DMS53 (cell line): ENCODE data around the gene C1QTNF8.

Experiments
- DNase-seq: peaks from one replicate; lab custom pipeline; 2025; lab: John Stamatoyannopoulos, UW

The C1QTNF8 gene

DNA sequence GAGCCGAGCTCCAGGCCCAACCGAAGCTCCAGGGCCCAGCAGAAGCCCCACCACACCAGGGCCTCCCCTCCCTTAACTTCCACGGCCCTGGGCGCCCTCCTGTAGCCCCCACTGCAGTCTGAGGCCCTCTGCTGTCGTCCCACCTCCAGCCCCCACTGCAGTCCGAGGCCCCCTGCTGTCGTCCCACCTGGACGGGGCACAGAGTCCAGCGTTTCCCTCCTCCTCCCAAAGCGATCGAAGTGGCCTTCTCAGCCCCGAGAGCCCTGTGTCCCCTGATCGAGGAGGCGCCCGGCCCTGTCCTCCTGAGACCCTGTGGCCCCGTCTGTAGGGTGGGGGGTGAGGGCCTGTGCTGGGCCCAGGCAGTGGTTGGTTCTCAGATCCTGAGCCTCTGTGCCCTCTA is 31.1 kb upstream of the C1QTNF8 start:
- no peak for DNase-seq

DNA sequence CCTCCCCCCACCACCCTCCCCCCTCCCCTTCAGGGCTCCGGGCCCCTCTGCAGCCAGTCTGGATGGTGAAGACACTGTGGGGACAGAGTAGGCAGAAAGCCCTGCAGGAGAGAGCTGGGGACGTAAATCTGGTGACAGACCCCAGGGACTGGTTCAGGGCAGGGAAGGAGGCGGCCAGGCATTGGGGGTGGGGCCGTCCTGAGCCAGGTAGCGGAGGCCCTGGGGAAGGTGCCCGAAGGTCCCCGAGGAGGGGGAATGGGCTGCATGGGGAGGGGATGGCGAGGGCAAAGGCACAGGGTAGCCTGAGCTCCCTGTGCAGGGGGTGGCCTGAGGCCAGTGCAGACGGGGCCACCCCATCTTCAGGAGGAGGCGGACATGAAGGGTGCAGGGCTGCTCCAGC is 30.5 kb upstream of the C1QTNF8 start:
- no peak for DNase-seq

DNA sequence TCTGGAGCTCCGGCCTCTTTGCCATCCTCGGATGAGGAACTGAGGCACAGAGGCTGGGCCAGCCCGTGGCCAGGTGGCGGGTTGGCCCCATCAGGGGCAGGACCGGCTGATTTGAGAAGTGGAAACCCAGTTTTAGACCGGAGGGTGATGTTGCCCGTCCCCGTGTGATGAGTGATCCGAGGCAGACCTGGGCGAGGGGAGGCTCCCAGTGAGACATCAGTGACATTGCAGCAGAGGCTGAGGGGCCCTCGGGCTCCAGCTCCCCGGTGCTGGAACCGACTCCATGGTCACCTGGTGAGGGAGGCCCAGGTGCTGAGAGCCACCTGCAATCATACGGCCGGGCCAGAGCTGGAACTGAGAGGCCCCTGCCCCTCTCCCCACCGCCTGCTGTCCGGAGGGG is 30.0 kb upstream of the C1QTNF8 start:
- DNase-seq = no peak

DNA sequence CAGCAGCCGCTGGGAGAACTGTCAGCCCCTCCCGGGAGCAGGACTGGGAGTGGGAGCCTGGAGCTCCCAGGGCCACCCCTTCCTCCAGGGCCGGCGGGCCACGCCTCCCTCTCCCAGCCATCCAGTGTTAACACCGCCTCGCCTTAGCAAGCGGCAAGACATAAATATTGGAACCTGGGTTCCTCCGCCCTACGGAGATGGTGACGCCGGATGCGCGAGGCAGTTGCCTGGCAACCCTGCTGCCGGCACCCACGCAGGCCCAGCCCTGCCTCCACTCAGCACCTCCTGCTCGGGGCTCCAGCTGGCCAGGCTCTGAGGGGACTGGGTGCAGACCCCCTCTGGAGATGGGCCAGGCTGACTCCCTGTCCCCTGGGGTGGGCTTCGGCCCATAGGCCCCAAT is 29.4 kb upstream of the C1QTNF8 start:
- DNase-seq = peak; percentile 46

DNA sequence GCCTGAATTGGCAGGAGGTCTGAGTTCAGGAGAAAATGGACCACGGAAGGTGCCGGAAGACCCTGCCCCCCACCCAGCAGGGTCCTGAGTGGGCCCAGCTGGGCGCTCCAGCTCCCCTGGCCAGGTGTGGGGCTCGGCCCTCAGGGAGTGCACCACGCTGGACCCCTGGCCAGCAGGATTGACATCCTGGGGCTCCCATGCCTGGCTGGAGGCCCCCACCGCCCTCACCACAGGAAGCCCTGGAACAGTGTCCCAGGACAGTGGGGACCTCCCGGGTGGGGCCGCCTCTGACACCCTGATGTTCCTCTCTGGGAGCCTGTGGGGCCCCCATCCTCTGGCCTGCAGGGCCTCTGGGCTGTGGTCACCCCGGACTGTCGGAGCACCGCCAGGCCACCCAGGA is 28.8 kb upstream of the C1QTNF8 start:
- no peak for DNase-seq

DNA sequence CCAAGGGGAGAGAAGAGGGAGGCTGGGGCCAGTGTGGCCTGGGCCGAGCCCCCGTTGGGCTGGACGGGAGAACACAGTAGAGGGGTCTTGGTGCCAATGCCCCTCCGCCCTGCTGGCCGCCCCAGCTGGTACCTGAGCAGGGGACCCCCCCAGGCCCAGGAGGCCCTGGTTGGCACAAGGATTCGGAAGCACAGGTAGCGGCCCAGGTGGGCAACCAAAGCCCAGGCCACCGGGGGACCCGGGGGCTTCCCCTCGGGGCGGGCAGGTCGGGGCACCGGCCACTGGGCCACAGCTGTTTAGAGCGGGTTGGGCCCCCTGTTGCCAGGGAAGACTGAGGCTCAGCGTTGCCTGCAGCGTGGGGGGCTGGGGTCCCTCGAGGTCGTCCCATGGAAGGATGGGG is 28.2 kb upstream of the C1QTNF8 start:
- no peak for DNase-seq

DNA sequence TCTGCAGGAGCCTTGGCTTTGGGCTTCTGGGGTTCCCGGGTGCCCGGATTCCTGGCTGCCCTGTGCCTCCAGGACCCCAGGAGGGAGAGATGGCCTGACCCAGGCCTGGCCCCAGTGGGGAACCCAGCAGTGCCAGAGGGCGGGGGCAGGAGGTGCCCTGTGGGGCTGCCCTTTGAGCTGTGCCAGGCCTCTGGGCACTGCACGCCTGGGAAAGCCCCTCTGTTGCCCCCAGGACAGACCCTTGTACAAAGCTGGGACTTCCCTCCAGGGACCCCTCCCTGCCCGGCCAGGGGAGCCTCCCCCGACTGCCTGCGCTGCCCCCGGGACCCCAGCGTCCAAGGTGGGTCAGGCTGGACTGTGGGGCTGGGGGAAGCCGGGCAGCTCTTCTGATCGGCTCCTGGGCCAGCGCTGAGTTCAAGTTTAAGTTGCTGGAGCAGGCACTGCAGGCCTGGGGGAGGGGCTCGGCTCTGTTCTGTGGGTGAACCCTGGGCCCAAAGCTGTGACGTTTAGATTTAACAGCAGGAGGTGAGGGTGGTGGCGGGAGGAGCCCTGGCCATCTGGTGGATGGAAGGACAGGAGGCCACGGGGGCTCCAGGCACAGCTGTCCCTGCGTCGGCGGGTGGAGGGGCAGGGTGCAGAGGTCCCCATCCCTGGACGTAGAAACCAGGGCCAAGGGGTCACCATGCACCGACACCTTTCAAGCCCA is 27.6 kb upstream of the C1QTNF8 start:
- no peak for DNase-seq

DNA sequence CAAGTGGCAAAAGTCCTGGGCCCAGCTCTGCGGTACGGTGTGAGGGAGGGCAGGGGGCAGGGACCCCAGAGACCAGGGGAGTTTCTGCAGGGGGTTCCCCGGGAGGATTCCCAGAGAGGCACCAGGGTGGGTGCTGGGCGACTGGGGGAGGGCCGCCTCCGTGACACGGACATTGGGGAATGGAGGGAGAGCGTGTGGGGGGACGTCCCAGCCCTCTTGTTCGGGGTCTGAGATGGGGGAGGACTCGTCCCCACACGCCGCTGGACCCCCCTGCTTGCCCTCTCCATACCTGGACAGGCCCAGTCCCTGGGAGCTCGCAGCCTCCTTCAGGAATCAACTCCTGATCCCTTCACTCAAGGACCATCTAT is 26.3 kb upstream of the C1QTNF8 start:
- no peak for DNase-seq

DNA sequence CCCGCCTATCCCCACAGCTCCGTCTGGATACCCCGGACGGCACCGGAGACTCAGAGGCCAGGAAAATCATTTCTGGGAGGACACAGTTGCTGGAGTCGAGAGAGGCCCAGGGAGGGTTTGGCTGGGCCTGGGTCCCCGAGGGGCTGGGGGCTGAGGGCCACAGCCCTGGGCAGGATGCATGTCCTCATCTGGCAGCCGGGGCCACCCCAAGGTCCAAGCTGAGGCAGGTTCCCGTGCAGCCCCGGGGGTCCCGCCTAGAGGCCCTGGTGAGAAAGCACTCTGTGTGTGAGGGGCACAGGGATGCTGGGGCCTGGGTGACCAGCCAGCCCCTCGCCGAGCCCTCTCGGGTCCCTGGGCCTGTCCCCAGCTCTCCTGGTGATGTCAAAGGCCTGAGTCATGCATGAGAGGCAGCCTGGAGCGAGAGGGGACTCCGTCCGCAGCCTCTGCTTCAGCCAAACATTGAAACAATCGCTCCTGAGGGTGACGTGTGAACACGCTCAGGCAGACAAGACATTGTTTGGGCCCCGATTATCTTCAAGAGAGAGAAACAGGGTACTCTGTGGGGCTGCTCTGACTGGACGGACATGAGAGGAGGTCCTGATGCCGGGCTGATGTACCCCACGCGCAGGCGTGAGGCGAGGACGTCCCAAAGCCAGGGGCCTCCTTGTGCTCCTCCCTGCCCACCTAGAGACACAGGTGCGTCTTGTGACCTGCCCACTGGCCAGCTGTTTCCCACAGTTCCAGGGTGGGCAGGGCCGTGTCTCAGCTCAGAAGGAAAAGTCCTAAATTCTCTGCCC is 25.8 kb upstream of the C1QTNF8 start:
- no peak for DNase-seq

DNA sequence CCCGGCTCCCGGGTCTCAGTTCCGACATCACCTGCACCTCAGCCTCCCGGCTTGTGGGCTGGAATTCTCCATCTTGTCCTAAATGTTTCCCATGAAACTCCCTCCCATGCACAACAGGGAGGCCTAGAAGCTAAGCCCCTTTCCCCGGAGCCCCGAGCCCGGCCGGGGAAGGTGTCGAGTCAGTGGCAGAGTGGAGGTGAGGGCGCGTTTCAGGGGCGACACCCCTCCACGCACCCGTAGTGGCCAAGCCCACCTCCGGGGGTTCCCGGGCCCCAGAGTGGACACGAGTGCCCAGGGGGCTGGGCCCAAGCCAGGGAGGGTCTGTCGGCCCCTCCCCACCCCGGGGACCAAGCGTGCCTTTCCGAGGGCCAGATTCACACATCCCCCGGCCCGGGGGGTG is 25.0 kb upstream of the C1QTNF8 start:
- no peak for DNase-seq

DNA sequence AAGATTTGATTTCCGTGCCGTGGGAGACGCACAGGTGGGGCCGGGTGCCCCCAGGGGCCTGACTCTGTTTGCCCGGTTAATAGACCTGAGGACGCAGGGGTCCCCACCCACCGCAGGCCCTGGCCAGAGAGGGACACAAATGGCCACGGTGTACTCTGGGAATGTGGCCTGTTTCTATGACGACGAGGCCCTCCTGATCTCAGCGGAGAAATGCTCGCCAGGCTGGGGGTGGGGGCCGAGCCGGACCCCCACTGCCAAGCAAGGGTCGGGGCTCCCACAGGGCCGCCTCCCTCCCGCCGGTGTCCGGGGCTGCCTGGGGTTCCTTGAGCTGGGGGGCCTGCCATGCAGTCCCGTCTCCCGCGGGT is 24.5 kb upstream of the C1QTNF8 start:
- DNase-seq = no peak

DNA sequence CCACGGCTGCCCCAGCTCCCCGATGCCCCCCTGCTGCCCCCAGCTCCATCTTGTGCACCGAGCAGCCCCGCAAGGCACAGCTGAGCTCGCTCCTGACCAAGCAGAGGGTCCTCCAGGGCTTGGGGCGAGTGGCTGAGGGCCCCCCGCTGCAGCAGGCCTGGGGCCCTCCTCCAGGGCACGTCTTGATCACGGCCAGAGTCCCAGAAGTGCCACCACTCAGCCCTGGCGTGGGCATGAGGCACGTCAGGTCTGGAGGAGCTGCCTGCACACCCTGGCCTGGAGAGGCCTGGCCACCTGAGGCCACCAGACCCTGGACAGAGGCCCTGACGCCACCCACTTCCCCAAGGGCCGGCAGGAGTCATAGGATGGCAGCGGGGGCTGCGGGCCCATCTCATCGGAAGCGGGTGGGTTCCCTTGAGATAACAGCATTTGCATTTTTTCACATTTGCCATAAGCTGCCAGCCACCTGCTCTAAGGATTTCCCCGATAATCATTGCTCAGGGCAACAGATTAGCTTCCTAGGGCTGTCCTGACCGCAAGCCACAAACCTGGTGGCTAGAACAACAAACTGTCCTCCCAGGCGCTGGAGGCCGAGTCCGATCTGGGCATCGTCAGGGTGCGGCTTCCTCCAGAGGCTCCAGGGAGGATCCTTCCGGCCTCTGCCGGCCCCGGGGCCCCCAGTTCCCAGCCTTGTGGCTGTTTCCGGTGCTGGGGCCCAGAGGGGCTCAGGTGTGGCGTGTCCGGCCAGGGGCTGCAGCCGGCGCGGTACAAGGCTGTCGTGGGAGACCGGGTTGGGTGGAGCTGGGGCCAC is 23.9 kb upstream of the C1QTNF8 start:
- DNase-seq = no peak

DNA sequence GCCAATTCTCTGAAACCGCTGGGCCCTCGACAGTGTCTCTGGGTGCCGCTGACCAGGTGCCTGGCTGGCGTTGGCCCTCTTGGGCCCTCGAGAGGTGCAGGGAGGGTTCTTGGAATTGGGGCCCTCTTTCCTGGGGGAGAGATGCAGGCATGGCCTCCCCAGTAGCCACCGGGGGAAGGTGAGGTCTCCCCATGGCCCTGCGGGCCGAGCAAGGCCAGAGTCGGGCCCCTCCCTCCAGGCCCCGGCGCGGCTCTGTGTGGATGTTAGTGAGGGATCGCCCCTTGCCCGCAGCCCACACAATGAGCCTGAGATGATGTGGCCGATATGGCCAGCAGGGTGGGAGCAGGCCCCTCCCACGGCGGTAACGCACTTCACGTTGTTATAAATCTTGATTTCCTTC is 23.1 kb upstream of the C1QTNF8 start:
- no peak for DNase-seq

DNA sequence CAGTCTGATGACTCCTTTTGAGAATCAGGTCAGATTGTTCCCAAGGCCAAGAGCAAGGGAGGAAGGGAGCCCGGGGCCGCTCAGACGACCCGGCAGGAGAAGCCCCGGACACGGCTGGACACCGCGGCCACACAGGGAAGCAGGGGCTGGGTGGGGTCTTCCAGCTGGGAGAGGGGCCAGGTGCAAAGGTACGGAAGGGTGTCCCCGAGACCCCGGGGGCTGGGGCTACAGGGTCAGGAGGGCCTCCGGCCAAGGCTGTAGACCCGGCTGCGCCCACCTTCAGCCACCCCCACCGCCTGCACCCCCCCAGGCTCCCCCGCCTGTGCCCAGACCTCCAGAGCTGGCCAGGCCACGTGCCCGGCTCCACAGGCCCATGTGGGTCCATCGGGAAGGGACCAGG is 21.9 kb upstream of the C1QTNF8 start:
- DNase-seq = no peak

DNA sequence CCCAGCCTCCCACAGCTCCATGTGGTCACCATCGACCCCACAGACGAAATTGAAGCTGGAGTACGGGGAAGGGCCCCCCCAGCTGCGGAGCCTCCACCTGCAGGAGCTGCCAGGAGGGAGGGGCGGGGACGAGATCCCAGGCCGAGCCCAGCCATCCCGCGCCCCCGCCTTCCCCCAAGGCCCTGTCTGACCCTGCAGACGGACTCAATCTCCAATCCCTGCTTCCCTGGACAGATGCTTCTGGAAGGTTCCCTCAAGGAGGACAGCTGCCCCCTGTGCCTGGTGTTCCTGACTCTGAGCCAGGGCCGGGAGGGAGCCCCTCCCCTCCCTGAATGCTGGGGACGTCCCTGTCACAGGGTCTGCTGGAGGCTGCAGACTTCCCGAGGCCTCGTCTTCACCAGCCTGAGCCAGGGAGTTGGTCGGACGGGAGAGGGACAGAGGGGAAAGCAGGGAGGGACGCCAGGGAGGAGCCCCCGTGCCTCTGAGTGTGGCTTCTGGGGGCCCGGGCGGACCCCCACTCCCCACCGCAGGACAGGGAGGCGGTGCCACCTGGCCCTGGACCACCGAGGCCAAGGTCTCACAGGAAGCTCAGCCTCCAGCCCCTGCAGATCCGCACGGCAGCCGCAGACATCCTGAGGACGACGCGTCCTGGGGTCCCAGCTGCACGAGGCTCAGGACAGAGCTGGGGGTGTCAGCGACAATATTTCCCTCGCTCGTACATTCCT is 21.3 kb upstream of the C1QTNF8 start:
- no peak for DNase-seq

DNA sequence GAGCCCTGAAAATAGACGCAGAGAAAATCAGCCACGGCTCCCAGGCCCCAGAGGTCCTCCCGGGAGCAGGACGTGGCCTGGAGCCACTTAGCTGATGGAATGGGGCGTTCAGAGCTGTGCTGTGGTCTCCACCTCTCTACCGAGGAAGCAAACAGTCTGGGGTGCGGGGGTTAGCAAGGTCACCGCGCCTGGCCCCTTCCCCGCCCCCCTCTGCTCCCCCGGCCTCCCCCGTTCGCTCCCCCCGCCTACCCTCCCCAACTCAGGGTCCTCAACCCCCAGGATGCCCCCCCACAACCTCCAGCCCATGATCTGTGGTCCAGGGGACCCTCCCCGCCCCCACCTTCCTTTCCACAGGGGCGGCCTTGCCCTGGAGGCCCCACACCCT is 20.6 kb upstream of the C1QTNF8 start:
- no peak for DNase-seq

DNA sequence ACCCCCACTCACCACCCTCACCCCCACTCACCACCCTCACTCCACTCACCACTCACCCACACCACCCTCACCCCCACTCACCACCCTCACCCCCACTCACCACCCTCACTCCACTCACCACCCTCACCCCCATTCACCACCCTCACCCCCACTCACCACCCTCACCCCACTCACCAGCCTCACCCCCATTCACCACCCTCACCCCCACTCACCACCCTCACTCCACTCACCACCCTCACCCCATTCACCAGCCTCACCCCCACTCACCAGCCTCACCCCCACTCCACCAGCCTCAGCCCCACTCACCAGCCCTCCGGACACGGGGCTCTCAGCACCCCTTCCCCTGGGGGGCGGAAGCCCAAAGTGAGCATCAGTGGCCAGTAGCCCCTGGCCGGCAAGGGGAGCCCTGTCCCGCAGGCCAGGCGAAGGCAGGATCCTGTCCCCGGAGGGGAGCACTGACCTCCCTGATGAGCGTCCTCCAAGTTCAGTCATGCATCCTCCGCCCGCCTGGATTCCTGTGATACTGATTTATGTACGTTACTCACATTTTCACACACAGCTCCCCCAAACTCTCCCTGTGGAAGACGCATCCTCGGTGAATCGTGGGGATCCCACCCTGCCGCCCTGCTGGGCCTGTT is 18.0 kb upstream of the C1QTNF8 start:
- DNase-seq = no peak

DNA sequence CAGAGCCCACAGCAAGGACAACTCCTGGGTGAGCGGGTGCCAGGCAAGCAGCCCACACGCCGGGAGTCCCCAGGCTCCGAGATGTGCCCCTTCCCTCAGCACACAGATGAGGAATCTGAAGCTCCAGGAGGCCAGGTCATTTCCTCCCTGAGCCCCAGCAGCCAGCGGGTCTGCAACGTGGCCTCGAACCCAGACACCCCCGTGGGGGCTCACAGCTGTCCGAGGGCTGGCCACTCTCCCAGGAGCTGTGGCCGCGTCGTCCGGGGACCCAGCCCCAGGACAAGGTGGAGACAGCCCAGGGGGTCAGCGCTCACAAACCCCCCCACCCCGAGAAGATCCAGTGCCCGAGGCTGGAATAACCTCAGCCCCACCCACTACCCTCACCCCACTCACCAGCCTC is 17.4 kb upstream of the C1QTNF8 start:
- DNase-seq = no peak

DNA sequence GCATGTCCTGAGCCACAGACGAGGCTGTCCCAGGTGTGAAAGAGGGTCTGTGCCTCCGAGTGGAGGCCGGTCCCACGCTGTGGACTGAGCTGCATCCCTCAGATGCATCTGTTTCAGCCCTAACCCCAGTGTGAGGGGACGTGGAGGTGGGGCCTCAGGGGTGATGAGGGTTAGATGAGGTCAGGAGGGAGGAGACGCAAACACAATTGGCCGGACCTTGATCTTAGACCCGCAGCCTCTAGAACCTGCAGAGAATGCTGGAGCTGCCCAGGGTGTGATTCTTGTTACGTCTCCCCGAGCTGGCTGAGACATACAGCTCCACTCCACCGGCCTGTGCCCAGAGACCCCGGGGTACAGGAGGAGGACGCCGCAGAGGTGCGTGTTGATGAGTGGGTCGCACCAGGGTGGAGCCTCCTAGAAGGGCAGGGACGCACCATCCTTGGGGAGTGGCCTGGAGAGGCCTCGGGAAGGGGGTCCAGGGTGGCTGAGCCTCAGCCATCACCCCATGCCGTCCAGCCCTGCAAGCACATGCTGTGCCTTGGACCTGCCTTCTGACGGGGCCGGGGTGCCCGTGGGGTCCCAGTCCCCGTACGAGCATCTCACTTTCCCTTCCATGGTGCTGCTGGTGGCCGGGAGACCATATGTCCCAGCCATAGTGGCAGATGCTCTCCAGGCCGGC is 16.6 kb upstream of the C1QTNF8 start:
- DNase-seq = no peak

DNA sequence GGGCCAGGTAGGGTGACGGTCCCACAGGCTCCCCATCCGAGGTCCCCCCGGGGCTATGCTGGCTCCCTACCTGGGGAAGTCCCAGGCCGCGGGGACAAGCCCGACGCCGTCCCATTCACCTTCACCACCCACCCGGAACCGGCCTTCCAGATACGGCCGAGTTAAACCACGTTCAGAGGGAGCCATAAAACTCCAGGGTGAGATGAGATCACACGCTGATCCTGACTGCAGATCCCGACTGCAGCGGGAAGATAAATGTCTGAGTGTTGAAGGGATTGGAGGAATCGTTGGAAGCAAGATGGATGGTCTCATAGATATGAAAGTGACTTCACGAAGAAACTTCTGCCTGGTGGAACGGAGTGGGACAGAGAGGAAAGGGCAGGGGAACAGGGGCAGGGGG is 13.6 kb upstream of the C1QTNF8 start:
- DNase-seq = no peak
